NOMO-1 treated with dmso at 0.1 percent for 144 hours (cell line): ENCODE data around the gene CTSZ.
"Not testable (repeated sequence)": the region's sequence is repeated elsewhere in the genome, so short reads cannot be mapped to it uniquely, and the experiment has no call there.

ENCODE experiments used
- DNase-seq: peaks from one replicate; lab custom pipeline; 2025; ENCODE audit not compliant: unreplicated experiment; lab: John Stamatoyannopoulos, UW

Gene CTSZ

GRCh38 chr20:58950603-58951002 lies 56.5 kb downstream of the CTSZ start:
- DNase-seq, result no peak

- DNase-seq, result not testable (repeated sequence)
Observed at GRCh38 chr20:58947797-58948388, 59.2 kb downstream of the CTSZ start.

GRCh38 chr20:58945965-58946631 lies 61.0 kb downstream of the CTSZ start:
- DNase-seq, result peak; percentile 21
